HG03558 (cell line): Measurements from ENCODE around the gene PSD.

Experiments
- ATAC-seq: cut with Tn5 transposase; IDR thresholded peaks from one replicate; pipeline ENCODE4 v1.9.1; 2021; ENCODE audit warnings: moderate number of reproducible peaks; ENCODE audit not compliant: unreplicated experiment; ENCODE audit errors: extremely low read depth

The PSD gene

DNA sequence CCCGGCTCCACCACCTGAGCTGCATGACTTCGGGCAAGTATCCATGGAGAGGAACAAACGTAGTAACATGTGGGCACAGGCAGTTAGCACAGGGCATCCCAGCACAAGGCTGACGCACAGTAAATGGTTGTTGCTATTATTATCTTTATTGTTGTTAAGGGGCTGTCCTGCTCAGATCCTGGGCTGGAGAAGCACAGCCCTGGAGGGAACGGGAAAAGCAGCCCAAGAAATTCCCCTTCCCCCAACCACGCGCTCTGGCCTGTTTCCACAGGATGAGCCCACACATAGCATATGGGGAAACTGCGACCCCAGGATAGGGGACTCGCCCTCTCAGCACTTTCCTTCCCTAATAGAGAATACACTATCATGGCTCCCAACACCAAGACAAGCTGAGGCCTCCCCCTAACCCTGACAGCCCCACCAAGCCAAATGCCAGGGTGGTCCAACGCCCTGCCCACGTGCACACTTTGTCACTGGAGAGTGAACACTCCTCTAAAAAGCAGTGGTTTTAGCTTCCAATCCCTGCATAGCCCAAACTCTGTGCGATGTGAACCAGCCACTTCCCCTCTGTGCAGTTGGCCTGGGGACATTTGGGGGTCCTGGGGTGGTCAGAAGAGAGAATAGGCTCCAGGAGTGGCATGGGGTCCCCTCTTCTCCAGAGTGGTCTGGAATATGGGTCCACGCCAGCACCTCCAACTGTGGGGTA, 11.0 kb downstream of the PSD start:
- ATAC-seq: no peak

DNA sequence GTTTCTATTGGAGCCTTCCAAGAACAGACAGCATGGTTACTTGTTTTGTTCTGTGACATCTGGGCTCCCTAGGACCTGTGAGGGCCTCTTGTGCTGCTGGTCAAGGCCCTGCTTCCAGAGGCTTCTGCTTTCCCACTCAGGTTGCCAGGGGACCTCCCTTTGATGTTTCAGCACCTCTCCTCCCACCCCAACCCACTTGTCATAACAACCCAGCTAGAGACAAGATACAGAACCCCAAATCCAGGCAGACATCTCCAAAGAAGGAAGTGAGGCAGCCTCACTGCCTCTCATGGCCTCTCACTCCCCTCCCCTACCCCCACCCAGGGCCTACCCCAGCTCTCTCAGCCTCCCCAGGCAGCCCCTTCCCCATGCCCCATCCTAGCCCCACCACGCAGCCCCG, 11.8 kb downstream of the PSD start:
- no peak for ATAC-seq

DNA sequence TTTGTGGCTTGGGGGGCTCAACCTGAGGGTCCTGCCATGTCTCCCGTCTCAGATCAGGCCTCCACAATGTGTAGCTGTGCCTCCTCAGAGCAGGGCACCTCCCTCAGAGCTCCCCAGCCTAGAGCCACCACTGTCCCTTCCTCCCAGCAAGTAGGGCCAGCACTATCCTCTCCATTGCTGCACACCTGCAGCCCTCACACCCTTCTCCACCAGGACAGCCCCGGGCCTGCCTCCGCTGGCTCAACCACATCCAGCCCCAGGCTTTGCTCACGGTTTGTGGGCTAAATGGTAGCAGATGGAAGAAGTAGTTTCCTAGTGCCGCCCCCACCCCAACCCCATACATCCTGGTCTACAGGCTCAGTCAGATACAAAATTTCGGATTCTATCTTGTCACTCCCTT, 13.0 kb downstream of the PSD start:
- no peak for ATAC-seq

DNA sequence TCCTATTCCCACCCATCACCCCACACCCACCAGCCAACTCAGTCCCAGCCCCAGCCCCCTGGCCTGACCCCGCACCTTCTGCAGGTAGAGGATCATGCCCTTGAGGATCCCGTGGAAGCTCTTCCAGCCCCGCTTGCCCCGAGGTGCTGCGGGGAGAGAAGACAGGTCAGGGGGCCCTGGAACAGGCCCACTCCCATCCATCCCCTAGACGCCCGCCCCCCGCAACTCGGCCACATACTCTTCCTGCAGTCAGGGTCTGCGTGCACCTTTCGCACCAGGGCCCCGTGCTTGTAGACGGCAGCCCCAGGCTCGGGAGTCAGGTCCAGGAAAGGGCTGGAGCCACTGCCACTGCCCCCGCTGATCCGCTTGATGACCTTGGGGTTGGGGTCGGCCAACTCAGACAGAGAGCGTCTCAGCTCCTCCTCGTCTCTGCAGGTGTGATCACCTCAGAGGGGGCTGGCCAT, 13.4 kb downstream of the PSD start:
- no peak for ATAC-seq

DNA sequence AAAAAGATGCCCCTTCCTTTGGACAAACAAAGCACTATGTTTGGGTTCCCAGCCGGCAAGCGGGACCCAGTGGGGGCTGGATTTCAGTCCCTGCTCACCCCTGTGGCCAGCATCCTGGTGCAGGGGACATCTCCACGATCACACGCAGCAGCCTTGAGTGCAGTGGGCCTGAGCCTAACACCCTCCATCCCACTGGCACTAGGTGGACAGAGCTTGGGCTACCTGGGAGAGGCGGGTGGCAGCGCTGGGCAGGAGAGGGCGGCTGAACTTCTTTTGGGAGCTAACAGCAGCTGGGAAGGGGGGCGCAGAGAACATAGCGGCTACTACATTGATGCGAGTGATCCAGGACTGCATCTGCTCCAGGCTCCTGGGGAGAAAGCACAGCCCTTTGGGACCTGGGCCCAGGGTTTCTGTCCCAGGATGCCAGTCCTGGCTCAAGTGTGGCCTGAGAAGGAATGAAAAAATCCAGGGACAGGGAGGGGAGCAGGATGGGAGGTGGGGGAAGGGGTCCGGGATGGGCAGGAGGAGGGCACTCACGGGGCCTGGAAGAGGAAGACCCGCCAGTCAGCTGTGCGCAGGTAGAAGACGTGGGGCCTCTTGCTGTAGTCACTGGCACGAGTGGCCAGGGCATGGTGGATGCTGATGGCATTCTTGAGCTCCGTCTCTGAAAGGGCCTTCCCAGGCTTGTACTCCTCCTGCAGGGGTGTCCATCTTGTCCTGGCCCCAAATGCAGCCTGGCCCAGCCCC, 14.1 kb downstream of the PSD start:
- ATAC-seq: no peak

DNA sequence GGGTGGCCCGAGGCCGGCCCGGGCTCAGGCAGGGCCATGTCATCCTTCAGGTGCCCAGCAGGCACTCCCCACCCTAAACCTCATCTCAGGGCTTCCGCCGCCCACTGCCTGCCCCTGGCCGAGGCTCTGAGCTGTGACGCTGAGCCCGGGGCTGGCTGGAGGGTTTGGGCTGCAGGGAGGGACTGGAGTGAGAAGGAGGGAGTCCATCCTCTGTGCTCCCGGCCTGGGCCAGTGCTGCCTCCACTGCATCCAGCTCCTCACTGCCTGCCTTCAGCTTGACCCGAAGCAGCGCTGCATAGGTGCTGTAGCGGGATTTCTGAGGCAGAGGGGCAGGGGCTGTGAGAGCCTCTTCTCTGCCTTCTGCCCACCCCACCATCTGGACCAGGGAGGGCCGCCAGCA, 15.5 kb downstream of the PSD start:
- no peak for ATAC-seq

DNA sequence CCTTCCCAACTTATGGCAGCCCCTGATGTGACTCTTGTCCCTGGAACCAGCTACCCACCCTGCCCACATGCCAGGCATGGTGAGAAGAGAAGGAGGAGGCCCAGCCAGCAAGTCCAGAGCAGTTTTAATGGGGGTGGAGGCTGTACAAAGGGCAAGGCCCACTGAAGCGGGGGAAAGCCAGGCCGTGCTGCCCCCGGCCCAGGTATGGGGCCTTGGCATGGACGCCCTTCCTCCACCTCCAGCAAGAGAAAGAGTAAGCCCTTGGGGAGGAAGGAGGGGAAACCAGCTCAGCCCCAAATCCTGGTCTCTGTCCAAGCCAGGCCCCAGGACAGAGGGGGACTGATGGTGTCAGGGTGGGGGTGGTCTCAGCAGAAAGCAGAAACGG, 16.1 kb downstream of the PSD start:
- no peak for ATAC-seq

DNA sequence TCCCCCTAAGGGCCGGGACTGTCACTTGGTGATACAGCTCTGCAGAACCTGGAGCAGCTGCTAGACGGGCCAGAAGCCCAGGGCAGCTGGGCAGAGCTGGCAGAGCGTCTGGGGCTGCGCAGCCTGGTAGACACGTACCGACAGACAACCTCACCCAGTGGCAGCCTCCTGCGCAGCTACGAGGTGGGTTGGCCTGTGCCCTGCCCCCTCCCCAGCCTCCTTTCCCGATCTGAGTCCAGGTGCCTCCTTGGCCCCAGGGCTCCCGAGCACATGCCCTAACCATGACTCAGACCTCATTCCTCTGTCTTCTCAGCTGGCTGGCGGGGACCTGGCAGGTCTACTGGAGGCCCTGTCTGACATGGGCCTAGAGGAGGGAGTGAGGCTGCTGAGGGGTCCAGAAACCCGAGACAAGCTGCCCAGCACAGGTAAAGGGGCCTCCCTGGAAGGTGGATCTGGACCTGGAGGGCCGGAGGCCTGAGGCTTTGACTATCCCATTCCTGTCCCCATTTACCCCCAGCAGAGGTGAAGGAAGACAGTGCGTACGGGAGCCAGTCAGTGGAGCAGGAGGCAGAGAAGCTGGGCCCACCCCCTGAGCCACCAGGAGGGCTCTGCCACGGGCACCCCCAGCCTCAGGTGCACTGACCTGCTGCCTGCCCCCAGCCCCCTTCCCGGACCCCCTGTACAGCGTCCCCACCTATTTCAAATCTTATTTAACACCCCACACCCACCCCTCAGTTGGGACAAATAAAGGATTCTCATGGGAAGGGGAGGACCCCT, 16.7 kb downstream of the PSD start:
- no peak for ATAC-seq

DNA sequence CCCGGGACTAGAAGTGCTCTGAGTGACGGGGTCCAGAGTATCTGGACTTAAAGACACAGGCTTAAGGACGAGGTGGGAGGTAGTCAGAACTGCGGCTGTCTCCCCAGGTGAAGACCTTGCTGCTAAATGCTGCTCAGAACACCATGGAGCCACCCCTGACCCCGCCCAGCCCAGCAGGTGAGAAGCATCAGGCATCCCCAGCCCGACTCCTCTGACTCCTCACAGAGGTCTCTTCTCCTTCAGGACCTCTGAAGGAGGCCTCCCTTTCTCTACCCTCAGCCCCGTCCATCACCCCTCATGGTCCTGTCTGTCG, 17.3 kb downstream of the PSD start:
- no peak for ATAC-seq

DNA sequence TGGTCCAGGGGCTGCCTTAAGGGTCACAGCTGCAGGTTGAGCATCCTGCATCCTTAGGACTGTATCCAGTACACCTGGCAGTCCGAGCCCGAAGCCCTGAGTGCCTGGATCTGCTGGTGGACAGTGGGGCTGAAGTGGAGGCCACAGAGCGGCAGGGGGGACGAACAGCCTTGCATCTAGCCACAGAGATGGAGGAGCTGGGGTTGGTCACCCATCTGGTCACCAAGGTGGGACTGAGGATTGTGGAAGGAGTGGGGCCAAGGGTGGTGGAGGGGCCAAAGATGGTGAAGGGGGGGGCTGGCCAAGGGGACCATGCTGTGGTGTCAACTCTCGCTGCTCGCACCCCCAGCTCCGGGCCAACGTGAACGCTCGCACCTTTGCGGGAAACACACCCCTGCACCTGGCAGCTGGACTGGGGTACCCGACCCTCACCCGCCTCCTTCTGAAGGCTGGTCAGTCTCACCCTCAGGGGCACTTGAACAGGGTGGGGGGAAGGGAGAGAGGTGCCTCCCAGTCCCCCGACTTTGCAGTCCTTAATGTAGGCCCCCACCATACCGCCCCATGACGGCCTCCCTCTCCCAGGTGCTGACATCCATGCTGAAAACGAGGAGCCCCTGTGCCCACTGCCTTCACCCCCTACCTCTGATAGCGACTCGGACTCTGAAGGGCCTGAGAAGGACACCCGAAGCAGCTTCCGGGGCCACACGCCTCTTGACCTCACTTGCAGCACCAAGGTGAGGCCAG, 17.8 kb downstream of the PSD start:
- no peak for ATAC-seq

DNA sequence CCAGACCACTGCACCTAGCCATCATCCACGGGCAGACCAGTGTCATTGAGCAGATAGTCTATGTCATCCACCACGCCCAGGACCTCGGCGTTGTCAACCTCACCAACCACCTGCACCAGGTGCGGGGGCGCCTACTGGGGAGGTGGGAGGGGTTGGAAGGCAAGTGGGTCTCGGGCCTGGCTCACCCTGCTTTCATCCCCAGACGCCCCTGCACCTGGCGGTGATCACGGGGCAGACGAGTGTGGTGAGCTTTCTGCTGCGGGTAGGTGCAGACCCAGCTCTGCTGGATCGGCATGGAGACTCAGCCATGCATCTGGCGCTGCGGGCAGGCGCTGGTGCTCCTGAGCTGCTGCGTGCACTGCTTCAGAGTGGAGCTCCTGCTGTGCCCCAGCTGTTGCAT, 18.5 kb downstream of the PSD start:
- ATAC-seq: no peak

DNA sequence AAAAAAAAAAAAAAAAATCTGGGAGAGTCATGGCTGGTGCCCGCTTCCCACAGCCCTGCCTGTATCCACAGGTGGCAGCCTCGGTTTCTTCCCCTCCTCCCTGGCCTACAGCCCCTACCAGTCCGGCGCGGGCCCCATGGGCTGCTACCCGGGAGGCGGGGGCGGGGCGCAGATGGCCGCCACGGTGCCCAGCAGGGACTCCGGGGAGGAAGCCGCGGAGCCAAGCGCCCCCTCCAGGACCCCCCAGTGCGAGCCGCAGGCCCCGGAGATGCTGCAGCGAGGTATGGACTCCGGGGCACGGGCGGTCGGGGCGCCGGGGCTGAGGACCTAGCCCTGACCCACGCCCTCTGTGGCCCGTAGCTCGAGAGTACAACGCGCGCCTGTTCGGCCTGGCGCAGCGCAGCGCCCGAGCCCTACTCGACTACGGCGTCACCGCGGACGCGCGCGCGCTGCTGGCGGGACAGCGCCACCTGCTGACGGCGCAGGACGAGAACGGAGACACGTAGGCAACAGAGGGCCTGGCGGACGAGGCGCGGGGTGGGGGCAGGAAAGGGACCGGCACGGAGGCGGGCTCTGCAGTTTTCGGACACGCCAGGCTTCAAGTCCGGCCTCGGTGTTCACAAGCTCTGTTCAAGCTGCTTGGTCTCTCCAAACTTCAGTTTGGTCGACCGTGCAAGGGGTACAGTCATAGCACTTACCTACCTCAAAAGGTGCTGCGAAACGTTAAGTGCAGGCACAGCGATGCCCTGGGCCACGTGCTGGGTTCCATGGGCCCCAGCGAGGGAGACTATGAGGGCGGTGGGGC, 19.2 kb downstream of the PSD start:
- ATAC-seq: no peak

DNA sequence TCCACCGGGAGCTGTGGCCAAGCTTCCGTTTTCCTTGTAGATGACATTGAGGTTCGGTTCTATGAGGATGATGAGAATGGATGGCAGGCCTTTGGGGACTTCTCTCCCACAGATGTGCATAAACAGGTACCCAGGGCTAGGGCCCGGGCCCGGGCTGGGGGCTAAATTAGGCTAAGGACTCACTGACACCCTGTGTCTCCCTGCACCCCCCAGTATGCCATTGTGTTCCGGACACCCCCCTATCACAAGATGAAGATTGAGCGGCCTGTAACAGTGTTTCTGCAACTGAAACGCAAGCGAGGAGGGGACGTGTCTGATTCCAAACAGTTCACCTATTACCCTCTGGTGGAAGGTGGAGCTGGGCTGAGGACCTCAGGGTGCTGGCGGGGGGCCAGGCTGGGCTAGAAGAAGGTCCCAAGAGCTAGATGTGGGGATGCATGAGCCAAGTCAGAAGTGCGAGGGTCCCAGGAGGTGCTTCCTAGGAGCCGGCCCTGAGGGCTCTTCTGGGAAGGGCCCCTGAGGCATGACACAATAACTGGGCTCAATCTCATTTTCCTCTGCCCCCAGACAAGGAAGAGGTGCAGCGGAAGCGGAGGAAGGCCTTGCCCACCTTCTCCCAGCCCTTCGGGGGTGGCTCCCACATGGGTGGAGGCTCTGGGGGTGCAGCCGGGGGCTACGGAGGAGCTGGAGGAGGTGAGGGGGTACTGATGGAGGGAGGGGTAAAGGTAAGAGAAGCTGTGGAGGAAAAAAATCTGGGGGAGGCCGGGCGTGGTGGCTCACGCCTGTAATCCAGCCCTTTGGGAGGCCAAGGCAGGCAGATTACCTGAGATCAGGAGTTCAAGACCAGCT, 20.2 kb downstream of the PSD start:
- no peak for ATAC-seq

DNA sequence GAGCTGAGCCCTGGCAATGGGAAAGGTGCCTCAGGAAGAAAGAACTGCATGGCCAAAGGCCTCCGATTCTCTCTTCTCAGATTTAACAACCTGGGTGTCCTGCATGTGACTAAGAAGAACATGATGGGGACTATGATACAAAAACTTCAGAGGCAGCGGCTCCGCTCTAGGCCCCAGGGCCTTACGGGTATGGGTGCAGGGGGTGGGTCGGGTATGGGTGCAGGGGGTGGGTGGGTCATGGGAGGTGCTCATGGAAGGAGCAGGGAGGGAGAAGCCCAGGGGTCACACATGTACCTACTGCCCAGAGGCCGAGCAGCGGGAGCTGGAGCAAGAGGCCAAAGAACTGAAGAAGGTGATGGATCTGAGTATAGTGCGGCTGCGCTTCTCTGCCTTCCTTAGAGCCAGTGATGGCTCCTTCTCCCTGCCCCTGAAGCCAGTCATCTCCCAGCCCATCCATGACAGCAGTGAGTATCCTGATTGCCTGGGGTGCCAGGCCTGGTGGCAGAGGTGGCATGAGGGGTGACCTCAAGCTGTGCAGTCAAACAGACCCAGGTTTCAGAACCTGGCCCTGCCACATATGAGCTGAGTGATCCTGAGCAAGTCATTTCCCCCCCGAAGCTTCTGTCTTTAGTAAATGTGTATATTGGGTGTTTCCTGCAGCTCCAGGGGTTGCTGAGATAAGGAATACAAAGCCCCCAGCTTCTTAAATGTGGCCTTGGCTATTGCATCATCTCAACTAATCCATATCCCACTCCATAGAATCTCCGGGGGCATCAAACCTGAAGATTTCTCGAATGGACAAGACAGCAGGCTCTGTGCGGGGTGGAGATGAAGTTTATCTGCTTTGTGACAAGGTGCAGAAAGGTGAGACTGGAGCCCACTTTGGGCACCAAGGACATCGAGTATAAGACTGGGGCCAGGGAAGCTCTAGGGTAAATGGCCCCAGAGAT, 21.1 kb downstream of the PSD start:
- no peak for ATAC-seq

DNA sequence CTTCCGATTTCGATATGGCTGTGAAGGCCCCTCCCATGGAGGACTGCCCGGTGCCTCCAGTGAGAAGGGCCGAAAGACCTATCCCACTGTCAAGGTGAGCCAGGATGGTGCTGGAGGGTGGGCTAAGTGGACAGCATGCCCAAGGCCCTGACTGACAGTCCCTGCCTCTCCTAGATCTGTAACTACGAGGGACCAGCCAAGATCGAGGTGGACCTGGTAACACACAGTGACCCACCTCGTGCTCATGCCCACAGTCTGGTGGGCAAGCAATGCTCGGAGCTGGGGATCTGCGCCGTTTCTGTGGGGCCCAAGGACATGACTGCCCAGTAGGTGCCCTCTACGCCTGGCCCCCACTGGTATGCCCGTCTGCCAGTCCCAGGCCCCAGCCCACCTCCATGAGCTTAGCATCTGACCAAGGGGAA, 21.8 kb downstream of the PSD start:
- no peak for ATAC-seq

DNA sequence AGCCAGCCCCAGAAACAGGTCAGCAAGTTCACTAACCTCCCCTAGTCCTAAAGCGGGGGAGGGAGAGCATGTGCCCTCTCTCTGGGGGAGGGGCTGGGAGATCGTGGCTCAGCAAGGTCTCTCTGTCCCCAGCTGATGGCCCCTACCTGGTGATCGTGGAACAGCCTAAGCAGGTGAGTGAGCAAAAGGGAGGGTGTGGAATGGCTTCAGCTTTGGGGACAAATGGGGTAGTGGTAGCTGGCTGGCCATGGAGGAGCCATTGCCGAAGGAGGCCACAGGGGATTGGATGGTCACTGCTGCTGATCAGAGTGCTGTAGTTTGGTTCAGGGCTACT, 22.3 kb downstream of the PSD start:
- no peak for ATAC-seq

DNA sequence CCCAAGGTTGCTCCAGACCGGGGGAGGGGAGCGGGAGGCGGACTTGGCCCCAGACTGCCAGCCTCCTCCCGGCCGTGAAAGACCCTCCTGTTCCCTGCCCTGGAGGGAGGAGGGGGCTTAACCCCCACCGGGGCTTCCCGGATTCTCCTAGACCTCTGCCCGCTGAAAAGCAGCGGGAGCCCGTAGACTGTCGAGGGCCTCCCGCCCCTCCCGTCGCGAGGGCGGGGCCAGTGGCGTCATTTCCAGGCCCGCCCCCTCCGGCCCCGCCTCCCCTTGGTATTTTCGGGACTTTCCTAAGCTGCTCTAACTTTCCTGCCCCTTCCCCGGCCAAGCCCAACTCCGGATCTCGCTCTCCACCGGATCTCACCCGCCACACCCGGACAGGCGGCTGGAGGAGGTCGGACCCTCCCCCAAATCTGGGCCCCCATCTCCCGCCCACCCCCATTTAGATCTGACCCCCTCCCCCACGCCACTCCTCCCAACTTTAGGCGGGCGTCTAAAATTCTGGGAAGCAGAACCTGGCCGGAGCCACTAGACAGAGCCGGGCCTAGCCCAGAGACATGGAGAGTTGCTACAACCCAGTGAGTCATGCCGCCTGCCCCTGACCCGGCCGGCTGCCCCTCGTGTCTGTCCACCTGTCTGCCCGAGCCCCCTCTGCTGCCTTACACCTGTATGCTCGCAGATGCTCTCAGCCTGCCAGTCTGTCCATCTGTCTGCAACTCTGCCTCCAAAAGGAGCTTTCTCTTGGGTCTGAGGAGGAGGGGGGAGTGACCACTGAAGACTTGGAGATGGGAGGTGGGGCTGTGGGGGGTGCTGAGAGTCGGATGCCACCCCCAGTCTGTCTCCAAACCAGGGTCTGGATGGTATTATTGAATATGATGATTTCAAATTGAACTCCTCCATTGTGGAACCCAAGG, 22.9 kb downstream of the PSD start, which contains the start of gene NFKB2:
NFKB2 (plus strand) TSS at position 306 of the 917 bp plus-strand sequence; CDS start at position 561, 255 bp downstream.
- no peak for ATAC-seq
